ENCODE measurements around the gene BRD7.

DNA sequence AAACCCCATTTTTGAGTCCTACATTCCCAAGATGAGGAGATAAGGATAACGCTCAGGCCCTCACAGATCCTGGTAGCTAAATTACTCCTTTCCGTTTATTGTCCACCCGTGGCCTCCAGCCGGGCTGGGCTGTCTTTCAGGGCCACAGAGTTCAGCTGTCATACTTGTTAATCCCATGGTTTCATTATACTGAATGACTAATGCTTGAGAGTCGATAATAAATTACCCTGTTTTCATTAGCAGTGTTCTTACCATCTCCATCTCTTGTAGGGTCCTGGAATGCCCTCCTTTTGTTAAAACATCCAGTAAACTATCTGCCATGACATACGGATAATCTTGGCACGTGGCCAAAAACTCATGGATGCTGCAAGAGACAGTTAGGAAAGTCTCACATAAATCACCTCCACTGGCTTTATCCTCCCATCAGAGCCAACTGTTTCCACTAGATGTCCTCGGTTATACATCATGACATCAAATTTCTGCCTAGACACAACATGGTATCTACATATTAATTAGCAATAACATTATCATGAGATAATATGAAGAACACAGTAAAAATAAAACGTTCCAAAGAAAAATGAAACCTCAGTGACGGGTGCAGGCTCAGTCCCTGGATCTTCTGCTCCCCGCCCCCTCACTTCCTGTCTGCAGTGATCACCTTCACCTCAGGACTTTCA, 45.3 kb downstream of the BRD7 start:
- TF ChIP-seq, protein P1, sequence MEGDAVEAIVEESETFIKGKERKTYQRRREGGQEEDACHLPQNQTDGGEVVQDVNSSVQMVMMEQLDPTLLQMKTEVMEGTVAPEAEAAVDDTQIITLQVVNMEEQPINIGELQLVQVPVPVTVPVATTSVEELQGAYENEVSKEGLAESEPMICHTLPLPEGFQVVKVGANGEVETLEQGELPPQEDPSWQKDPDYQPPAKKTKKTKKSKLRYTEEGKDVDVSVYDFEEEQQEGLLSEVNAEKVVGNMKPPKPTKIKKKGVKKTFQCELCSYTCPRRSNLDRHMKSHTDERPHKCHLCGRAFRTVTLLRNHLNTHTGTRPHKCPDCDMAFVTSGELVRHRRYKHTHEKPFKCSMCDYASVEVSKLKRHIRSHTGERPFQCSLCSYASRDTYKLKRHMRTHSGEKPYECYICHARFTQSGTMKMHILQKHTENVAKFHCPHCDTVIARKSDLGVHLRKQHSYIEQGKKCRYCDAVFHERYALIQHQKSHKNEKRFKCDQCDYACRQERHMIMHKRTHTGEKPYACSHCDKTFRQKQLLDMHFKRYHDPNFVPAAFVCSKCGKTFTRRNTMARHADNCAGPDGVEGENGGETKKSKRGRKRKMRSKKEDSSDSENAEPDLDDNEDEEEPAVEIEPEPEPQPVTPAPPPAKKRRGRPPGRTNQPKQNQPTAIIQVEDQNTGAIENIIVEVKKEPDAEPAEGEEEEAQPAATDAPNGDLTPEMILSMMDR (IDR thresholded peaks at IDR 0.05; ENCODE audit: insufficient read depth, low read length, poor library complexity, severe bottlenecking), result no peak
- no peak for TF ChIP-seq EZH2phosphoT487 (conservative IDR thresholded peaks at IDR 0.05; ENCODE audit: low read length)
